Natural killer cell treated with Interleukin-12 subunit alpha and Interleukin-12 subunit beta and Interleukin-15 and Interleukin-18, amount 100 ng/mL, for 72 hours (primary cell): ENCODE results near the gene PDE11A. TPM values are rescaled to one million over a fixed set of nuclear protein-coding genes. Genes with fewer than 3 reads are reported as not detected.
"Not testable (repeated sequence)": the region's sequence is repeated elsewhere in the genome, so short reads cannot be mapped to it uniquely, and the experiment has no call there.

Experiments used
- ATAC-seq, 2 donors: fragments of 150-1000 bp; cut with Tn5 transposase in 1 of 2; sonication (Bioruptor Pico), chemical (Tn5 transposase) in 1 of 2; 2 replicates each; pipeline ENCODE4 v1.10.0; 2021
- DNase-seq: peaks from one replicate; pipeline ENCODE4 v3.0.0; 2022; ENCODE audit warnings: low spot score
- H3K27ac Mint-ChIP-seq, 2 donors: 1 replicate in 1 of 2; 2 replicates in 1 of 2; pipeline ENCODE4 v1.8.0; 2022; ENCODE audit warnings: mixed read lengths in 2 of 2, mild to moderate bottlenecking in 1 of 2, moderate library complexity in 1 of 2
- H3K27me3 Mint-ChIP-seq, 2 donors: 1 replicate in 1 of 2; 2 replicates in 1 of 2; pipeline ENCODE4 v1.8.0; 2022; ENCODE audit warnings: mixed read lengths in 2 of 2
- H3K36me3 Mint-ChIP-seq: one replicate; pipeline ENCODE4 v1.8.0; 2022; ENCODE audit warnings: mixed read lengths
- H3K4me1 Mint-ChIP-seq, 2 donors: 1 replicate in 1 of 2; 2 replicates in 1 of 2; pipeline ENCODE4 v1.8.0; 2022; ENCODE audit warnings: low read depth in 2 of 2, mixed read lengths in 2 of 2, mild to moderate bottlenecking in 1 of 2
- H3K4me3 Mint-ChIP-seq: one replicate; pipeline ENCODE4 v1.8.0; 2022; ENCODE audit warnings: mixed read lengths
- H3K9me3 Mint-ChIP-seq: 2 replicates; pipeline ENCODE4 v1.8.0; 2022; ENCODE audit warnings: mixed read lengths
- total RNA-seq, 2 donors: library from RNA; stranded (reverse); gene quantifications; one replicate each; pipeline ENCODE4 v1.2.3, GENCODE V29; 2022

Gene PDE11A
- total RNA-seq, 2 donors from 2014 or later: not detected

DNA sequence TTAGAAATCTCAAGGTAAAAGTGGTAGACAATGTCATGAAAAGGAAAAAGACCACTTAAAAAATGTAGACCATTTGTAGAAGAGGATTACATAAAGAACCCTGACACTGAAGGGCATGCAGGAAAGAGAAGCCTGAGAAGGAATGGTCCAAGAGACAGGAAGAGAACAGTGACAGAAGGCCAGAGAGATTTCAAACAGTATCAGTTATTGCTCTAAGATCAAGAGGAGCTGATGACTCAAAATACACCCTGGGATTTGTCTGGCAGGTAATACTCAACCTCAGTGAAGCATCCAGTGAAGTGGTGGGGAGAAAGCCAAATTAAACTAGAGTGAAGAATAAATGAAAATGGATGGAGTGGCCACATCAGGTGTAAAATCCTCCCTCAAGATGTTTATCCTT lies 100.5 kb downstream of the PDE11A start:
- Mint-ChIP-seq H3K27ac (no peak overlapping the region), H3K4me3 (no peak overlapping the region), H3K4me1 (no peaks in the 10 kb centered on the region), H3K9me3 (no peaks in the 10 kb centered on the region), H3K36me3 (no peaks in the 10 kb centered on the region), H3K27me3 (no peaks in the 10 kb centered on the region)
- ATAC-seq: no peak
- no peak for DNase-seq

DNA sequence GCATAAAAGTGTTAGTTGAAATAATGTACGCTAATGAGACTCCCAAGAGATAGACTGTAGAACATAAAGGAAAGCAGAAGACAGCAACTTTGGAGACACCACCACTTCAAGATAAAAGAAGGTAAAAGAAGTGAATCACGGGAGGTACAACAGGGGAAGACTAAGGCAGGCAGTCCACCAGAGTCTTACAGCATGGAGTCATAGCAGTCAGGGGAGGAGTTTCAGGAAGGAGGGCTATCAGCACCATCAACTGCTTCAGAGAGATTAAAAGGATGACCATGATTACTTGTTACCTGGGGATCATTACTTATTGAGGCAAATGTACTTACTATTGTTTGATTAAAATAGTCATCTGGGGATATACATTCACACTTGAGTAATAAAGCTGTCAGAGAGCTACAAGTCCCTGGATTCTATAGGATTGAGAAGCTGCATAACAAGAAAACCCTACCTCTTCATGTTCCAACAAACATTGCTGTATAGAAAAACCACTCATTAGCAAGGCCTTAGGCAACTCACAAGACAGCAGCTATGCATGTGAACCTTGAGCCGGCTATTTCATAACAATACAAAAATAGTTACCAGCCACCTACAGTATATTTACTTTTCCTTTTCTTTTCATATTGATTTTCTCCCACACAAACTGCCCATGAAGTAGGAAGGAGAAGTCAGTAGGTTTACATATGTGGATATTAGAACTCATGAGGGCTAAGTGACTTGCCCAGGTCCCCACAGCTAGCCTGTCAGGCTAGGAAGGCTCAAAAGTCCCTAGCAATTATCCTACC lies 101.7 kb downstream of the PDE11A start:
- no peaks in the 10 kb centered on the region for H3K4me1 Mint-ChIP-seq
- no peak overlapping the region for H3K4me3 Mint-ChIP-seq
- no peaks in the 10 kb centered on the region for H3K36me3 Mint-ChIP-seq
- no peak overlapping the region for H3K27ac Mint-ChIP-seq
- no peaks in the 10 kb centered on the region for H3K9me3 Mint-ChIP-seq
- DNase-seq (no peak), ATAC-seq (no peak)
- no peaks in the 10 kb centered on the region for H3K27me3 Mint-ChIP-seq

DNA sequence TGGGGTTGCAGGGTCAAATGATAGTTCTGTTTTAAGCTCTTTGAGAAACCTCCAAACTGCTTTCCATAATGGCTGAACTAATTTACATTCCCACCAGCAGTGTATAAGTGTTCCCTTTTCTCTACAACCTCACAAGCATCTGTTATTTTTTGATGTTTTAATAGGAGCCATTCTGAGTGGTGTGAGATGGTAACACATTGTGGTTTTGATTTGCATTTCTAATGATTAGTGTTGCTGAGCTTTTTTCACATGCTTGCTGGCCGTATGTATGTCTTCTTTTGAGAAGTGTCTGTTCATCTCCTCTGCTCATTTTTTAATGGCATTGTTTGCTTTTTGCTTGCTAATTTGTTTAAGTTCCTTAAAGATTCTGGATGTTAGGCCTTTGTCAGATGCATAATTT lies 107.7 kb downstream of the PDE11A start:
- Mint-ChIP-seq H3K27ac (no peak overlapping the region), H3K4me1 (no peaks in the 10 kb centered on the region), H3K9me3 (no peaks in the 10 kb centered on the region), H3K36me3 (no peaks in the 10 kb centered on the region), H3K4me3 (no peak overlapping the region), H3K27me3 (peaks cover 2 to 15% of the 10 kb centered on the region in 2 donors)
- no peak for ATAC-seq
- DNase-seq: no peak

DNA sequence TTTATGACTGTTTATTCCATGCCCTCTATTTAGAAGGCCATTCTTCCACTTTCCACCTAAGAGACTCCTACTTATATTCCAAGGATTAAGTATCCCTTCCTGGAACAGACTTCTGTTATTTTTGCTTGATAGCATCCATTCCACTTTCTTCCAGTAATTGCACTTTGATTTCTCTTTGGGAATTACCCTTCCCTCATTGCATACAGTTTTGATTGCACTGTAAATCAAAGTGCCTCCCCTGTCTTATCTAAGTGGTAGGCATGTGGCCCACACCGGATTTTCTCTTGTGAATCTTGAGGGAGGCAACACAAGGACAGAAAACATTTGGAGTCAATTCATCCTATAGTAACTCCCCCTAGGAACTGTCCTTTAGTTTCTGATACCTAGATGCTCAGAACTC lies 120.4 kb downstream of the PDE11A start:
- Mint-ChIP-seq H3K36me3 (no peaks in the 10 kb centered on the region), H3K4me1 (no peaks in the 10 kb centered on the region), H3K27me3 (peaks cover 3 to 7% of the 10 kb centered on the region in 2 donors), H3K4me3 (no peak overlapping the region), H3K27ac (no peak overlapping the region), H3K9me3 (peaks cover 3% of the 10 kb centered on the region)
- DNase-seq (no peak), ATAC-seq (no peak)

DNA sequence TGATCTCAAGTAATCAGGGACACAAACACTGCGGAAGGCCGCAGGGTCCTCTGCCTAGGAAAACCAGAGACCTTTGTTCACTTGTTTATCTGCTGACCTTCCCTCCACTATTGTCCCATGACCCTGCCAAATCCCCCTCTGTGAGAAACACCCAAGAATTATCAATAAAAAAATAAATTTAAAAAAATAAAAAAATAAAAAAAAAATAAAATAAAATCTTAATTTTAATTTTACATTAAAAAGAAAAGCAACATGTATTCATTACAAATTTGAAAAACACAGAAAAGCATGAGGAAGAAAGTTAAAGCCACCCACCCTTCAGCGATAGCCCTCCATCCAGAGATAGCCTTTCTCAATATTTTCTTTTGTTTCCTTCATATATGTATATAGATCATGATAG lies 125.0 kb downstream of the PDE11A start:
- not testable (repeated sequence) for DNase-seq, H3K36me3 Mint-ChIP-seq, ATAC-seq, H3K4me1 Mint-ChIP-seq, H3K9me3 Mint-ChIP-seq, H3K27me3 Mint-ChIP-seq, H3K27ac Mint-ChIP-seq, H3K4me3 Mint-ChIP-seq

DNA sequence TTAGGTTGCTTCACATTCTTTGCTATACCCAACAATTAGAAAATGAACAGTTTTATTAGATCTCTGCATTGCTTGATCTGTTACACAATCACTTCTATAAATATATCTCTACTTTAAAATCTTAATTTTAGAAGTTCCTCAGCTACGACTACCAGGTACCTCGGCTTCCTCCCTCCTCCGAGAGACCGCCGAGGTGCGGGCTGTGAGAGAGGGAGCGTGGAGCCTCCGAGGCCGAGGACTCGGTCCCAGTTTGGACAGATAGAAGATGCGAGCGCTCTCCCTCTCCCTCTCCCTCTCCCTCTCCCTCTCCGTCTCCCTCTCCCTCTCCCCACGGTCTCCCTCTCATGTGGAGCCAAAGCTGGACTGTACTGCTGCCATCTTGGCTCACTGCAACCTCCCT lies 128.0 kb downstream of the PDE11A start:
- not testable (repeated sequence) for DNase-seq, H3K27ac Mint-ChIP-seq, ATAC-seq, H3K4me1 Mint-ChIP-seq, H3K4me3 Mint-ChIP-seq, H3K27me3 Mint-ChIP-seq, H3K9me3 Mint-ChIP-seq, H3K36me3 Mint-ChIP-seq

DNA sequence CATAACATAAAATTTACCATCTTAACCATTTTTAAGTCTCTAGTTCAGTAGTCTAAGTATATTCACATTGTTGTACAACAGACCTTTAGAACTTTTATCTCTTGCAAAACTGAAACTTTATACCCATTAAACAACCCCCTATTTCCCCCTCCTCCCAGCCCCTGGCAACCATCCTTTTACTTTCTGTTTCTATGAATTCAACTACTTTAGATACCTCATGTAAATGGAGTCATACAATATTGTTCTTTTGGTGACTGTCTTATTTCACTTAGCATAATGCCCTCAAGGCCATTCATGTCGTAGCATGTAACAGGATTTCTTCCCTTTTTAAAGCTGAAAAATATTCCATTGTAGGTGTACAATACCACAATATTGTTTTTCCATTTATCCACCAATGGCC lies 129.8 kb downstream of the PDE11A start:
- Mint-ChIP-seq H3K4me3 (no peak overlapping the region), H3K27me3 (peaks cover 5 to 8% of the 10 kb centered on the region in 2 donors), H3K36me3 (no peaks in the 10 kb centered on the region)

DNA sequence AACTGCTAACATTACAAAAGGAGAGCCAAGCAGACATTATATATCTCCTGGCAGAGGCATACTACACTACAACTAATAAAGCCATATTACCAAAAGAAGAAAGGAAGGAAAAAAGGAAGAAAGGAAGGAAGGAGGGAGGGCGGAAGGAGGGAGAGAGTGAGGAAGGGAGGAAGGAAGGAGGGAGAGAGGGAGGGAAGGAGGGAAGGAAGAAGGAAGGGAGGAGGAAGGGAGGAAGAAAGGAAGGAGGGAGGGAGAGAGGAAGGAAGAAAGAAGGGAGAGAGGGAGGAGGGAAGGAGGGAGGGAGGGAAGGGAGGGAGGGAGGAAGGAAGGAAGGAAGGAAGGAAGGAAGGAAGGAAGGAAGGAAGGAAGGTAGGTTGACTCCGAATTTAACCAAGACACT lies 133.4 kb downstream of the PDE11A start:
- no peak overlapping the region for H3K4me3 Mint-ChIP-seq
- peaks cover 0 to 3% of the 10 kb centered on the region in 2 donors for H3K4me1 Mint-ChIP-seq
- DNase-seq: no peak
- no peaks in the 10 kb centered on the region for H3K36me3 Mint-ChIP-seq
- ATAC-seq: no peak
- H3K9me3 Mint-ChIP-seq: peaks cover 3% of the 10 kb centered on the region
- H3K27ac Mint-ChIP-seq: no peak overlapping the region
- H3K27me3 Mint-ChIP-seq: peaks cover 5 to 8% of the 10 kb centered on the region in 2 donors

More for the DNA sequence above, 129.8 kb downstream of the PDE11A start:
- Mint-ChIP-seq H3K9me3 (peaks cover 3% of the 10 kb centered on the region), H3K27ac (no peak overlapping the region), H3K4me1 (peaks cover 0 to 3% of the 10 kb centered on the region in 2 donors)
- no peak for DNase-seq
- no peak for ATAC-seq

DNA sequence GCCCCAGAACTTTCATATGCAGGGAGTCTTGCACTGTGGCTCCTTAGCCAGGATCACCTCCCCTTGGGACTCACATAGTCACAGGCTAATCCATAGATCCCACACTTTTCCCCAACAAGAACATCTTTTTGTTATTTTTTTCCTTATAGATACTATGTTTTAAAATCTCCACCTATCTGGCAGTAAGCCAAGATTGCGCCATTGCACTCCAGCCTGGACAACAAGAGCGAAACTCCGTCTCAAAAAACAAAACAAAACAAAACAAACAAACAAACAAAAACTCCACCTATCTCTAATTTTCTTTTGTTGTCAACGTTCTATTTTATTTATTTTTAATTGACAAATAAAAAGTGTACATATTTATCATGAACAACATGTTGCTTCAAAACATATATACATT lies 141.7 kb downstream of the PDE11A start:
- Mint-ChIP-seq H3K9me3 (no peaks in the 10 kb centered on the region), H3K4me3 (no peak overlapping the region), H3K36me3 (no peaks in the 10 kb centered on the region), H3K4me1 (no peaks in the 10 kb centered on the region), H3K27me3 (peaks cover 8 to 9% of the 10 kb centered on the region in 2 donors), H3K27ac (no peak overlapping the region)
- ATAC-seq: no peak
- DNase-seq: no peak

DNA sequence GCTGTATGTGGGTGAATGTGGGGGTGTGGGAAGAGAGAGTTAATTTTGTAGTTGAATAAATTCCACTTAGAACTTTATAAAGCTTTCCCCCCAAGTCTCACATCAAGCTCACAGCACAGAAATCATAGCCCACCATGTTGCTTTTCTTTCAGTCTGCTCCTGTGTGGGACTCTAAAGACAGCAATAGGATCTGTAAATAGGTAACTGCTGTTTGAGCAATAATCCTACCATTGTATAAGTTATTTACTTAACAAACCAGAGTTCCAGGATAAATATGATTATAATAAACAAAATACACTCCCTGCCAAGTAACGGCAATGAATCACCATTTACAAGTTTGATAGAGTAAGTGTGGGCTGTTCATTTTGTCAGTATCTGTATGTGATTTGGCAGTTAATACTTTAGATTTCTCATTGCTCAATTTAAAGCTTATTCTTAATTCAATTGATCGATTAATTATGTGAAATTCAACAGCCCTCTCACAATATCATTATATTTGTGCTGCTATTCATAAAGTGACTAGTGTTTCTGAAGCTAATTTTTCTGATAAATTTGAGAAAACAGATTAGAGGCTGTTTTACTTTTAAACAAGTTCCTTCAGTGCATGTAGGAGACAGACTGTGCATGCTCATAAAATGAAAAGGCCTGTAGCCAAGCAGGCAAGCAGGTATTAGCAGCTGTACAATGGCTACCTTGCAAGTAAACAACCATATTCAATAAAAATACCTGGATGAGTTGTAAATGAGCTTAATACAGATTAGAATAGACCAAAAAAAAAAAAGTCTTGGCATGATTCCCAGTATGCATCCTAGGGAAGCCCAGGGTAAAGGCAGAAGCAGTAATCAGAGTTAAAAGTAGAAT lies 142.7 kb downstream of the PDE11A start:
- H3K36me3 Mint-ChIP-seq: no peaks in the 10 kb centered on the region
- ATAC-seq: no peak

DNA sequence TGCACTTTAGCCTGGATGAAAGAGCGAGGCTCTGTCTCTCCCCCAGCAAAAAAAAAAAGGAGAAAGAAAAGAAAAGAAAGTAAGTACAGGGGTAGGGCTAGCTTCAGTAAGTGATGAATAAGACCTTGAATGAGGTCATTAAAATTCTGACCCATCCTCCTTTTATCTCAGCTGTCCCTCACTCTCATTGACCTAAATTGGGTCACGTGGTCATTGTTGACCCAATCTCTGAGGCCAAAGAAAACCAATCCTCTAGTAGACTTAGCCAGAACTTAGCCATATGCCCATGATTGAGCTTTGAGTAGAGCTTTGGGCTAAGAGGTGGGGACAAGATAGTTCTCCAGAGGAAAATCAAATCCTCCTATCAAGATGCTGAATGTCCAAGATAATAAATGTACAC lies 149.3 kb downstream of the PDE11A start:
- no peak for ATAC-seq
- Mint-ChIP-seq H3K27ac (no peak overlapping the region), H3K9me3 (no peaks in the 10 kb centered on the region), H3K4me3 (no peak overlapping the region), H3K4me1 (no peaks in the 10 kb centered on the region), H3K27me3 (peaks cover 6 to 15% of the 10 kb centered on the region in 2 donors), H3K36me3 (no peaks in the 10 kb centered on the region)
- DNase-seq: no peak

More for the DNA sequence above, 142.7 kb downstream of the PDE11A start:
- no peak overlapping the region for H3K27ac Mint-ChIP-seq
- no peak overlapping the region for H3K4me3 Mint-ChIP-seq
- no peaks in the 10 kb centered on the region for H3K4me1 Mint-ChIP-seq
- DNase-seq: no peak
- peaks cover 8 to 9% of the 10 kb centered on the region in 2 donors for H3K27me3 Mint-ChIP-seq
- H3K9me3 Mint-ChIP-seq: no peaks in the 10 kb centered on the region

DNA sequence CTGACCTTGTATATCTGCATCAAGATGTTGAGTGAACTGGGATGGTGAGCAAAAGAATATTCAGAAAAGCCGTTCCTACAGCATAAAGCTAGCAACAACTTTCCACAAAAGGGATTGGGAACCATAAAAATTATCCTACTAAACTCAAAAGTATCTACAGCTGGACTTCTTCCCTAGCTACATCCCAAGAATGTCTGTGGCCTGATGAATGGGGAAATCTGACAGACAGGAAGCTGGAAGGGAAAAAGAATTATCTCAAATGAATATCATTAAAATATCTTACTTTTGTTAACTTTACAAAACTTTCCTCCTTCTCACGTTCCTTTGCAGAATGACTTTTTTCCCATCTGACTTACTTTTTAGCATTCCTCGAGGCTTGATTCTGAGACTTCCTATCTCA lies 150.9 kb downstream of the PDE11A start:
- no peak overlapping the region for H3K4me3 Mint-ChIP-seq
- no peak for DNase-seq
- no peaks in the 10 kb centered on the region for H3K36me3 Mint-ChIP-seq
- no peaks in the 10 kb centered on the region for H3K9me3 Mint-ChIP-seq
- H3K27ac Mint-ChIP-seq: no peak overlapping the region
- H3K27me3 Mint-ChIP-seq: peaks cover 6 to 9% of the 10 kb centered on the region in 2 donors
- H3K4me1 Mint-ChIP-seq: no peaks in the 10 kb centered on the region
- no peak for ATAC-seq

DNA sequence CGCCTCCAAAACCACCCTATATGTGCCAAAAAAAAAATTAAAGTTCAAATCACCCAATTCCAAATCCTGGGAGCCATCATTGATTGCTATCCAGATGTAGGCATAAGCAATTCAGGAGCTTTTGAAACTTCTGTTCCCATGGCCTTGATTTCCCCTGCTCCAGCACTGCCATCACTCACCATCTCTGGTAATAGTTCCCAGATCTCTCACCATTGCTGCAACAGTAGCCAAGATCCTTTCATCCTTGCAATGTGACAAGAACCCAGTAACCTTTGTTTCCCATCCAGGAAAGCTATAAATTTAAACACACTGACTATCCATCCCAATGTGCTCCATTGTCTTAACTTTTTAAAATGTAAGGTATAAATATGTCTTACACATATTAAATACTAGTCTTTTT lies 155.4 kb downstream of the PDE11A start:
- no peak for DNase-seq
- no peak for ATAC-seq
- no peaks in the 10 kb centered on the region for H3K9me3 Mint-ChIP-seq
- no peaks in the 10 kb centered on the region for H3K36me3 Mint-ChIP-seq
- H3K27ac Mint-ChIP-seq: no peak overlapping the region
- H3K27me3 Mint-ChIP-seq: peaks cover 0 to 6% of the 10 kb centered on the region in 2 donors
- no peak overlapping the region for H3K4me3 Mint-ChIP-seq
- no peaks in the 10 kb centered on the region for H3K4me1 Mint-ChIP-seq

DNA sequence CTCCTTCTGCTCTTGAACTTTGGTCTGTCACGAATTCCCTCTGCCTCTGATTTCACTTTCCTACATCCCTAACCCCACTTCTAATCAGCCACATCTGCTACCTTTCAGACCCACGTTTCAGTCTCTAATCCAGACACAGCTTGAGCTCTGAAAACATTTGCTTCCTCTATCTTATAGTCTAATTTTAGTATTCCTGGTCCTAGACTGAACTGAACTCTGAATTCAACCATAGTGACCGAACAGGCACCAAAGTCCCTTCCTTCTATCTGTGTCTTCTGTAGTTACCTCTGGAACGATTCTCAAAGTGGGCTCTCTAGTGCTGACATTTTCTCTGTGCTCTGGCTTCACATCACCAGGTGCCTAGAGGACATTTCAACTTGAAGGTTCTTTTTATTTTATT lies 156.2 kb downstream of the PDE11A start:
- Mint-ChIP-seq H3K27ac (no peak overlapping the region), H3K4me3 (no peak overlapping the region), H3K27me3 (peaks cover 0 to 6% of the 10 kb centered on the region in 2 donors), H3K4me1 (no peaks in the 10 kb centered on the region), H3K36me3 (no peaks in the 10 kb centered on the region), H3K9me3 (no peaks in the 10 kb centered on the region)
- no peak for ATAC-seq
- no peak for DNase-seq
